K562 (cell line): ENCODE results near the gene NPC1. TPM values are rescaled to one million over a fixed set of nuclear protein-coding genes. Genes with fewer than 3 reads are reported as not detected.

ENCODE experiments used
- BMI1 ChIP-seq: fragments of 150-350 bp; IDR thresholded peaks from 2 replicates; pipeline ENCODE4 v1.6.1; 2014; ENCODE audit warnings: low read length
- CHD4 ChIP-seq: fragments of 200-600 bp; sonication (generic); IDR thresholded peaks from 3 replicates; pipeline ENCODE4 v1.6.1; 2012; ENCODE audit warnings: low read depth, mild to moderate bottlenecking, mixed read lengths, low read length, inconsistent platforms; ENCODE audit not compliant: insufficient read depth, insufficient replicate concordance, poor library complexity, severe bottlenecking
- DIDO1 ChIP-seq: fragments of 450-650 bp; IDR thresholded peaks from 2 replicates; pipeline ENCODE4 v1.6.1; 2016; ENCODE audit warnings: low read depth, missing biosample characterization, missing genetic modification characterization
- SRF ChIP-seq, 2 experiments: fragments of 250-450, 450-650 bp in 1 of 2; sonication (Bioruptor Pico) in 1 of 2; sonication (generic) in 1 of 2; formaldehyde crosslinking; IDR thresholded peaks; 2 replicates each; pipeline versions ENCODE4 v1.5.0 to v1.5.1; 2020 to 2022; ENCODE audit warnings: mild to moderate bottlenecking in 1 of 2, missing genetic modification reagents in 1 of 2
- TBL1XR1 ChIP-seq, 2 experiments: IDR thresholded peaks; 2 replicates each; pipeline ENCODE4 v1.6.1; 2012; ENCODE audit warnings: improper control_type of control experiment in 2 of 2, low read length in 2 of 2, mild to moderate bottlenecking in 1 of 2
- ZEB2 ChIP-seq: fragments of 450-650 bp; IDR thresholded peaks from 2 replicates; pipeline ENCODE4 v1.6.1; 2016
- polyA plus RNA-seq, 8 experiments: library from polyadenylated mRNA; depleted of rRNA in 4 of 8; stranded (reverse) in 5 of 8; unstranded in 3 of 8; fragments of >200 nt; fragmentation: Nextera tagmentation in 2 of 8; fragmentation: Illumina TruSeq in 1 of 8; extraction: Ambion mirVana in 2 of 8; extraction: Trizol in 1 of 8; gene quantifications; 2 replicates each; pipeline versions ENCODE4 v1.2.1 to v1.2.3, GENCODE V29; 2011 to 2014; ENCODE audit warnings: inconsistent platforms in 1 of 8, missing spikeins in 1 of 8
- total RNA-seq, 7 experiments: library from RNA; depleted of rRNA in 6 of 7; stranded (reverse); fragments of >200 nt in 6 of 7; fragmentation: Illumina TruSeq in 2 of 7; extraction: Trizol in 2 of 7; gene quantifications; 2 replicates each; pipeline versions ENCODE4 v1.2.1 to v1.2.3, GENCODE V29; 2011 to 2021; ENCODE audit warnings: low replicate concordance in 1 of 7
- TF ChIP-seq, protein P1 (sequence below): sonication (generic); formaldehyde crosslinking; IDR thresholded peaks from 2 replicates; pipeline ENCODE4 v1.8.1; 2023; ENCODE audit warnings: mild to moderate bottlenecking, missing genetic modification reagents, moderate library complexity
- TF ChIP-seq, protein P2 (sequence below): fragments of 450-650 bp; IDR thresholded peaks from 2 replicates; pipeline ENCODE4 v1.6.1; 2016; ENCODE audit warnings: low read depth
- TF ChIP-seq, protein P3 (sequence below): sonication (generic); formaldehyde crosslinking; IDR thresholded peaks from 2 replicates; pipeline ENCODE4 v1.4.0; 2020; ENCODE audit warnings: mild to moderate bottlenecking, missing genetic modification reagents
- TF ChIP-seq, protein P4 (sequence below): fragments of 450-650 bp; IDR thresholded peaks from 2 replicates; pipeline ENCODE4 v1.7.0; 2016; ENCODE audit warnings: borderline replicate concordance

NPC1 gene
- total and polyA plus RNA-seq, 9 of the 15 experiments (the other 6 are each of a cell fraction or from before 2014, with no cell fraction given): 17.1 to 45.9 (median 27.6) TPM

DNA sequence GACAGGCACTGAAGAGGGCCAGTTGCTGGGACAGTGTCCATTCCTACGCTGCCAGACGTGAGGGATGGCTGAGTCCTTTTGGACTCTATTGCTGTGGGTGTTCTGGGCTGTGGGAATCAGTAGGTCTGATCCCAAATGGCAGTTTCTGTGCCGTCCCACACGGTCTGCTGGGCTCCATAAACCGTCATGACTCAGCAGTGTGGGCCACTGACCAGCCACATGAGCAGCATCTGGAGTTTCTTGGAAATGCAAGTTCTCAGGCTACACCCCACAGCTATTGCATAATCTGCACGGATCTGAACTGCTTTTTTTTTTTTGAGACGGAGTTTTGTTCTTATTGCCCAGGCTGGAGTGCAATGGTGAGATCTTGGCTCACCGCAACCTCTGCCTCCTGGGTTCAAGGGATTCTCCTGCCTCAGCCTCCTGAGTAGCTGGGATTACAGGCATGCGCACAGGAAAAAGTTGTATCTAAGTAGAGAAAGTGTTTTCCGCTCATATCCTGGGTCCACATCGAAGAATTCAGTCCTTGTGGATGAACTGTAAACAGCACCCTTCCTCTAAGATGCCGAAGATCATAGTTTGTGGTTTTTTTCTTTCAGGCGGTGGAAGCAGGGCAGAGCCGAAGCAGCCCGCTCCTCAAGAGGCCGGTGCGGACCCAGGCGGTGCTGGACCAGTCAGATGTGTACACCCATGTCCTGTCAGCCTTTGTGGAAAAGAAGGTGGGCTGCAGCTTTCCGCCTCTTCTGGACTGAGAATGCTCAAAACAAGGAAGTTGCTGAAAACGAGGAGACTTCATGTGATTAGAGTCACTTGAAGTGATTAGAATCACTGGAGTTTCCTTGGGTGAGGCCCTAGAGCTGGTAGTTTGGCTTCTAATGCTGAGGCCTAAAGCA, 57.5 kb downstream of the NPC1 start (continued):
- TF ChIP-seq, protein P1, sequence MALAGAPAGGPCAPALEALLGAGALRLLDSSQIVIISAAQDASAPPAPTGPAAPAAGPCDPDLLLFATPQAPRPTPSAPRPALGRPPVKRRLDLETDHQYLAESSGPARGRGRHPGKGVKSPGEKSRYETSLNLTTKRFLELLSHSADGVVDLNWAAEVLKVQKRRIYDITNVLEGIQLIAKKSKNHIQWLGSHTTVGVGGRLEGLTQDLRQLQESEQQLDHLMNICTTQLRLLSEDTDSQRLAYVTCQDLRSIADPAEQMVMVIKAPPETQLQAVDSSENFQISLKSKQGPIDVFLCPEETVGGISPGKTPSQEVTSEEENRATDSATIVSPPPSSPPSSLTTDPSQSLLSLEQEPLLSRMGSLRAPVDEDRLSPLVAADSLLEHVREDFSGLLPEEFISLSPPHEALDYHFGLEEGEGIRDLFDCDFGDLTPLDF (CRISPR knock-in tag): no peak
- TF ChIP-seq BMI1 (no peak), TBL1XR1 (IDR thresholded peaks at IDR 0.05; ENCODE audit: low read length in 2 of 2) (peak; percentile 77 to 95; a peak in 3 of 4 replicates), CHD4 (no peak), SRF (CRISPR knock-in tag; IDR thresholded peaks at IDR 0.05) (no peak), DIDO1 (tag) (no peak; the same call in 1 of the 2 replicates), ZEB2 (no peak)
- TF ChIP-seq, protein P2, sequence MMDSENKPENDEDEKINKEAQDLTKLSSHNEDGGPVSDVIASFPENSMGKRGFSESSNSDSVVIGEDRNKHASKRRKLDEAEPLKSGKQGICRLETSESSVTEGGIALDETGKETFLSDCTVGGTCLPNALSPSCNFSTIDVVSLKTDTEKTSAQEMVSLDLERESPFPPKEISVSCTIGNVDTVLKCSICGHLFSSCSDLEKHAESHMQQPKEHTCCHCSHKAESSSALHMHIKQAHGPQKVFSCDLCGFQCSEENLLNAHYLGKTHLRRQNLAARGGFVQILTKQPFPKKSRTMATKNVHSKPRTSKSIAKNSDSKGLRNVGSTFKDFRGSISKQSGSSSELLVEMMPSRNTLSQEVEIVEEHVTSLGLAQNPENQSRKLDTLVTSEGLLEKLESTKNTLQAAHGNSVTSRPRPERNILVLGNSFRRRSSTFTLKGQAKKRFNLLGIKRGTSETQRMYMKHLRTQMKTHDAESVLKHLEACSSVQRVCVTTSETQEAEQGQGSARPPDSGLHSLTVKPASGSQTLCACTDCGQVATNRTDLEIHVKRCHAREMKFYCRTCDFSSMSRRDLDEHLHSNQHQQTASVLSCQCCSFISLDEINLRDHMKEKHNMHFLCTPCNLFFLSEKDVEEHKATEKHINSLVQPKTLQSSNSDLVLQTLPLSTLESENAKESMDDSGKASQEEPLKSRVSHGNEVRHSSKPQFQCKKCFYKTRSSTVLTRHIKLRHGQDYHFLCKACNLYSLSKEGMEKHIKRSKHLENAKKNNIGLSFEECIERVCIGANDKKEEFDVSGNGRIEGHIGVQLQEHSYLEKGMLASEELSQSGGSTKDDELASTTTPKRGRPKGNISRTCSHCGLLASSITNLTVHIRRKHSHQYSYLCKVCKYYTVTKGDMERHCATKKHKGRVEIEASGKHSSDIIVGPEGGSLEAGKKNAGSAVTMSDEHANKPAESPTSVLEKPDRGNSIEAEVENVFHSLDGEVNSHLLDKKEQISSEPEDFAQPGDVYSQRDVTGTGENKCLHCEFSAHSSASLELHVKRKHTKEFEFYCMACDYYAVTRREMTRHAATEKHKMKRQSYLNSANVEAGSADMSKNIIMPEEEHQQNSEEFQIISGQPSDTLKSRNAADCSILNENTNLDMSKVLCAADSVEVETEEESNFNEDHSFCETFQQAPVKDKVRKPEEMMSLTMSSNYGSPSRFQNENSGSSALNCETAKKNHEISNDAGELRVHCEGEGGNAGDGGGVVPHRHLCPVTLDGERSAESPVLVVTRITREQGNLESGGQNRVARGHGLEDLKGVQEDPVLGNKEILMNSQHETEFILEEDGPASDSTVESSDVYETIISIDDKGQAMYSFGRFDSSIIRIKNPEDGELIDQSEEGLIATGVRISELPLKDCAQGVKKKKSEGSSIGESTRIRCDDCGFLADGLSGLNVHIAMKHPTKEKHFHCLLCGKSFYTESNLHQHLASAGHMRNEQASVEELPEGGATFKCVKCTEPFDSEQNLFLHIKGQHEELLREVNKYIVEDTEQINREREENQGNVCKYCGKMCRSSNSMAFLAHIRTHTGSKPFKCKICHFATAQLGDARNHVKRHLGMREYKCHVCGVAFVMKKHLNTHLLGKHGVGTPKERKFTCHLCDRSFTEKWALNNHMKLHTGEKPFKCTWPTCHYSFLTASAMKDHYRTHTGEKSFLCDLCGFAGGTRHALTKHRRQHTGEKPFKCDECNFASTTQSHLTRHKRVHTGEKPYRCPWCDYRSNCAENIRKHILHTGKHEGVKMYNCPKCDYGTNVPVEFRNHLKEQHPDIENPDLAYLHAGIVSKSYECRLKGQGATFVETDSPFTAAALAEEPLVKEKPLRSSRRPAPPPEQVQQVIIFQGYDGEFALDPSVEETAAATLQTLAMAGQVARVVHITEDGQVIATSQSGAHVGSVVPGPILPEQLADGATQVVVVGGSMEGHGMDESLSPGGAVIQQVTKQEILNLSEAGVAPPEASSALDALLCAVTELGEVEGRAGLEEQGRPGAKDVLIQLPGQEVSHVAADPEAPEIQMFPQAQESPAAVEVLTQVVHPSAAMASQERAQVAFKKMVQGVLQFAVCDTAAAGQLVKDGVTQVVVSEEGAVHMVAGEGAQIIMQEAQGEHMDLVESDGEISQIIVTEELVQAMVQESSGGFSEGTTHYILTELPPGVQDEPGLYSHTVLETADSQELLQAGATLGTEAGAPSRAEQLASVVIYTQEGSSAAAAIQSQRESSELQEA: no peak
- TF ChIP-seq, protein P3, sequence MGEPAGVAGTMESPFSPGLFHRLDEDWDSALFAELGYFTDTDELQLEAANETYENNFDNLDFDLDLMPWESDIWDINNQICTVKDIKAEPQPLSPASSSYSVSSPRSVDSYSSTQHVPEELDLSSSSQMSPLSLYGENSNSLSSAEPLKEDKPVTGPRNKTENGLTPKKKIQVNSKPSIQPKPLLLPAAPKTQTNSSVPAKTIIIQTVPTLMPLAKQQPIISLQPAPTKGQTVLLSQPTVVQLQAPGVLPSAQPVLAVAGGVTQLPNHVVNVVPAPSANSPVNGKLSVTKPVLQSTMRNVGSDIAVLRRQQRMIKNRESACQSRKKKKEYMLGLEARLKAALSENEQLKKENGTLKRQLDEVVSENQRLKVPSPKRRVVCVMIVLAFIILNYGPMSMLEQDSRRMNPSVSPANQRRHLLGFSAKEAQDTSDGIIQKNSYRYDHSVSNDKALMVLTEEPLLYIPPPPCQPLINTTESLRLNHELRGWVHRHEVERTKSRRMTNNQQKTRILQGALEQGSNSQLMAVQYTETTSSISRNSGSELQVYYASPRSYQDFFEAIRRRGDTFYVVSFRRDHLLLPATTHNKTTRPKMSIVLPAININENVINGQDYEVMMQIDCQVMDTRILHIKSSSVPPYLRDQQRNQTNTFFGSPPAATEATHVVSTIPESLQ: no peak
- TF ChIP-seq, protein P4, sequence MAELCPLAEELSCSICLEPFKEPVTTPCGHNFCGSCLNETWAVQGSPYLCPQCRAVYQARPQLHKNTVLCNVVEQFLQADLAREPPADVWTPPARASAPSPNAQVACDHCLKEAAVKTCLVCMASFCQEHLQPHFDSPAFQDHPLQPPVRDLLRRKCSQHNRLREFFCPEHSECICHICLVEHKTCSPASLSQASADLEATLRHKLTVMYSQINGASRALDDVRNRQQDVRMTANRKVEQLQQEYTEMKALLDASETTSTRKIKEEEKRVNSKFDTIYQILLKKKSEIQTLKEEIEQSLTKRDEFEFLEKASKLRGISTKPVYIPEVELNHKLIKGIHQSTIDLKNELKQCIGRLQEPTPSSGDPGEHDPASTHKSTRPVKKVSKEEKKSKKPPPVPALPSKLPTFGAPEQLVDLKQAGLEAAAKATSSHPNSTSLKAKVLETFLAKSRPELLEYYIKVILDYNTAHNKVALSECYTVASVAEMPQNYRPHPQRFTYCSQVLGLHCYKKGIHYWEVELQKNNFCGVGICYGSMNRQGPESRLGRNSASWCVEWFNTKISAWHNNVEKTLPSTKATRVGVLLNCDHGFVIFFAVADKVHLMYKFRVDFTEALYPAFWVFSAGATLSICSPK: no peak
